ENCODE results near the gene TENT5C. TPM values are rescaled to one million over a fixed set of nuclear protein-coding genes. Genes with fewer than 3 reads are reported as not detected.

The TENT5C gene
- total RNA-seq, 2 donors from 2014 or later = 3.6 to 12.4 TPM

DNA sequence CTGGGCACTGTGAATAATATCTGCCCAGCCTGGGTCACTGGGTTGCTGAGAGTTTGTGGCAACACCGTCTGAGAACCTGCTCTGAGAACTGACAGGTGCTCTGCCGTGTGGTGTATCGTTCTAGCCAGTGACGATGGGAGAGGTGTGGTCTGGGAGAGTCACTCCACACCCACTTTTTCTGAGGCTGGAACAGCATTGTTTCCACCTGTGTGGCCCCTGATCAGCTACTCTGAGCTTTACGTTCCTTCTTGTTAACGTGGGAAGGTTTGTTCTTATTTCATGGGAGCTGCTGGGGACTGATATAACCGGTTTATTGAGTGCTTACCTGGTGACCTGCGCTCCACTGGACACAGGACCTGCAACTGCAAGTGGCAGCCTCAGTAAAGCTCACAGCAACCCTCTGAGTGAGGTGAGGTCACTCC lies 34.8 kb upstream of the TENT5C start:
- DNase-seq (ENCODE audit: low spot score) = no peak
- intact Hi-C loops (cut with DNase I) = no loop called here

DNA sequence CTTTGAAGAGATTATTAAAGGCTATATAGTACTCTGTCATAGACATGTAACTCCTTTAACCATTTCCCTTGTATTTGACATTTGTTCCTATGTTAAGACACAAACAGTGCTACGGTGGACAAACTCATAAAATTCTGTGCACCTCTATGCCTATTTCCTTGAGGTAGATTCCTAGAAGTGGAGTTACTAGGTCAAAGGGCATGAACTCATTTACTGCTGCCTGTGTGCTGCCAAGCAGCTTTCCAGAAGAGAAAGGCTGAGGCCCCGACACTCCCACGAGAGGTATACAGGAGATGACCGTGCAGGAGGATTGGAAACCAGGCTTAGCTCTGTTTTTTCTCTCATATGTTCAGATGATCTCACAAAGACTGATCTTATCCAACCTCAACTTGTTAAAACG lies 34.4 kb upstream of the TENT5C start:
- intact Hi-C loops (cut with DNase I) = no loop called here
- no peak for DNase-seq (ENCODE audit: low spot score)

DNA sequence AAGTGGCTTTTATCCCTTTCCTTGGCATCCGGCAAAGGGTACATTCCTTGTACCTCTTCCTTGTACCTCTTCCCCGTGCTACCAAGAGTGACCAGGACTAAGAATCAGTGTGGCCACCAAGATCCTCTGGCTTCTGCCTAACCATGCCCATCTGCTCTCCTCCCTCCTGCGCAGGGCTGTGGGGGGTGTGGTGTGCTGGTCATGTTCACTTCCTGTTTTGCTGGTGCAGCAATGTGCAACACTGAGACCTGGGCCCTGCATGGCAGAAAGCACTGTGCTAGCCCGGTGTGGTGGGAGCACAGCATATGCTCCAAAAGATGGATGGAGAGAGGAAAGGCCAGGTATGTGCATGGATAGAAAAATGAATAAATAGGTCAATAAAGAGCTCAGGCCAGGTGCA lies 33.3 kb upstream of the TENT5C start:
- intact Hi-C loops (cut with DNase I) = loop anchor here in 1 of 2 donors (1.0 kb wide), 1 partner anchor 17 kb away; no protein-coding TSS in a partner anchor
- no peak for DNase-seq (ENCODE audit: low spot score)

DNA sequence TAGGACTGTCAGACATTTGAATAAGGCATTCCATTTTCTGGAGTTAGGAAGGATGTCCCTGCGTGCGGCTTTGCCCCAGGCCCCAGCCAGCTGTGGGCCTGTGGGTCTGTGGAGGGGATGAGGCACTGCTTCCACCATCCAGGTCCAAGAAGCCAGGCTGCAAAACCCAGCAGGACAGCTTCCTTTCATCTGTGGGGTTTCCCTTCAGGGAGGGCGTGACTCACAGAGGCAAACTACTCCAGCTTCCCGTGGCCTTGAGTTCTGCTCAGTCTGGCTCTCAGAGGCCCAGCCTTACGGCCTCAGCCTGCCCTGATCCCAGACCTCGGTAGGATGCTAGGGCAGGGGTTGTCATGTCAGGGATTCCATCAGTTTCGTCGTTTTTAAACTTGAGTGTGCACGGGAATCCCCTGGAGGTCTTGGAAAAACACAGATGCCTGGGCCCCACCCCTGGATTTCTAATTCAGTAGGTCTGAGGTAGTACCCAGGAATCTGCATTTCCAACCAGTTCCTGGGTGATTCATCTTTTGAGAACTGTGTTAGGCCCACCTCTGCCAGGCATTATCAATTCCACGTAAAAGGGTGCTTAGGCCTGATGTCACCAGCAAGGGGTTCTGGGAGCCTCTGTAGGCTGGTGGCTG lies 32.3 kb upstream of the TENT5C start:
- intact Hi-C loops (cut with DNase I) = no loop called here
- no peak for DNase-seq (ENCODE audit: low spot score)

DNA sequence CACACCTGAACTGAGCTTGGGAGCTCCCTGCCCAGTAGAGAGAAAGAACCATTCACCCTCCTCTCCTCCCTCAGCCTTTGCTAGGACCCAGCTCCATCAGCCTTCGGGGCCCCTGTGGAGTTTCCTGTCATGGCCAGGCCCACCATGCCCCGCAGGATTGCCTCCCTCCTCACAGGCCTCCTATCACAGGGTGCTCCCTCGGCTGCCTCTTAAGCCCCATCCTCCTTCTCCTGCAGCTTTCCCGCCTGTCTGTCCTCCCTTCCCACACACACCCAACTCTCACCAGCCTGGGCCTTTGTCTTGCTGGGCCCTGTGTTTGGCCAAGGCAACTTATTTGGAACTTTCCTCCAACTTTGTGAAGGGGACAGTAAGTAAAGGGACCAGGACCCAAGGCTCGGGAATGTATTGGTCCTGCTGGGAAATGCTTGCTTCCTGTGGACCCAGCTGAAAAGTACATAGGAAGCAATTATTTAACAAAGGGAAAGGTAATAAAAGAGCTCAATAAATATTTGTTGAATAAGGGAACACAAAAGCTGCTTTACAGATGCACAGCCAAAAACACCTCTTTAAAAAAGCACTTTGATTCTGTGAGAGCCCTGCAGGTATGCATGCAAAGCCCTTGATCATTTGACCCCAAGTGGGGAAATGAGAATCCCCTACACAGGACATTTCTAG lies 31.6 kb upstream of the TENT5C start:
- DNase-seq (ENCODE audit: low spot score) = no peak
- intact Hi-C loops (cut with DNase I) = no loop called here

DNA sequence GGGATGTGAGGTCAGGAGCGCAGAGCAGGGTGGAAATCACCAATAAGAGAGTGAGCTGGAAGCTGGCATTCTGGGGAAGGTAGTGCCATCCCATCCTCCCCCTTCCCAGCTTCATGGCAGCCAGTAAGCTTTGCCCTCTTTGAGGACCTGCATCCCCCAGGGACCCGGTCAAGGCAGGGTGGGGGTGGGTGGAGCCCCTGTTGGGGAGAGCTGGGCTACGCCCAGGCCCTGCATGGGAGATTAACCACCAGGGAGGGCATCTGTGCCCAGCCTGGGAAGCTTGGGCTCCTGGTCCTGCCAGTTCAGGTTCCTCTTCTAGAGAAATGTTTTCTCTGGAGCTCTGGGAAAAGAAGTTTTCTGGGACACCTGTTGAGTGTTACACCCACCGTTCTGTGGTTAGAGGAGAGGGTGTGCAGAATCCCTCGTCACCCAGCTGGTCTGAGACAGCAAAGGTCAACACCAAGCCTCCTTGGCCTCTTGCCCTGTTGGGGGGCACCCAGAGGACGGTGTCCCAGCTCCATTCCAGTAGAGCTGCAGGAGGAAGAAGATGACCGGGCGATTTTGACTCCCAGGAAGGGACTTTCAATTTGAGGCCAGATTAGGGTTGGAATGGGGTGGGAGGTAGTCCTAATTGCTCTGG lies 30.1 kb upstream of the TENT5C start:
- intact Hi-C loops (cut with DNase I) = no loop called here

DNA sequence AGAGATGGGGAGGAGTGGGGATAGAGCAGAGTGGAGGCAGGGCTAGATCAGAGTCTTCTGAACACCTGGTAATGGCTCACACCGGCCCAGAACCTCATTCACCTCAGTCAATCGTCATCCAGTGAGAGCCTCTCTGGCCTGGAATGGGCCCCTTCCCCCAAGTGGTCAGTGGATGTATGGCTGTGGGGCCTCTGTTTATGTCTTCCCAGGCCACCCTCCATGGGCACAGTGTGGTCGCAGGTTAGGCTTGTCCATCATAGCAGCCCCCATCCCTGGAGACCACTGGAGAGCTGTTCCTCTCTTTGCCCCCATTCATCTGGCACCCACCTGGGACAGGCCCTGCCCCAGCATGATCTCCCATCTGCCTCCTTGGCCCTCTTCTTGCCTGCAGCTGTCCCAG lies 29.6 kb upstream of the TENT5C start:
- no peak for DNase-seq (ENCODE audit: low spot score)
- intact Hi-C loops (cut with DNase I) = no loop called here

More for the DNA sequence above, 30.1 kb upstream of the TENT5C start:
- DNase-seq (ENCODE audit: low spot score) = no peak

DNA sequence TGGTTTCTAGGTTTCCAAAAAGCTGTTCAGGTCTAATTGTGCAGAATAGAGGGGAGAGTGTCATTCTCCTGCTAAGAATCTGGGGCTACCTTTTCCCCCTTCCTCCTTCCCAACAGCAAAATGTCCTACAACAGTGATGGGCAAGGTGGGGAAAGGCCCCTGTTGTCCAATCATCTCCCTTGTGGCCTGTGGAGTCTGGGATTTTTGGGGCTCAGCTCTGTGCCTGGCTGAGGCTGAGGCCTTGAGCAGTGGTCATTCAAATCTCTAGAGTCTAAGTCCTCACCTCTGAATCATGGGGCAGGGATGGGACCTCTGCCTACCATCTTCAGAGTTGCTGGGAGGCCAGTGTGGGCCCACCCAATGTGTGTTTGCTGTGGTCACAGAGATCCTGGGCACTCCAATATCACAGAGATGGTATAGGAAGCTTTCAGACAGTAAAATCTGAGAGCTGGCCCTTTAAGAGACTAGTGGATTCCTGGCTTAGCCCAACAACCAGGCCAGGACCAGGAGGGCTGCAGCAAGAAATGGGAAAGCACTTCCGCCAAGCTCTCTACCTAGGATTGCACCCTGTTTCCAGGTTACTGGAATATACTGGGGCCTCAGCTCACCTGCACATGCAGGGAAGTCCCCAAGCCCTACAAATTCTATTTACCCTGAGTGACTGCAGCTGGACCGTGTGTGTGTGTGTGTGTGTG lies 28.5 kb upstream of the TENT5C start:
- no peak for DNase-seq (ENCODE audit: low spot score)
- intact Hi-C loops (cut with DNase I) = no loop called here

DNA sequence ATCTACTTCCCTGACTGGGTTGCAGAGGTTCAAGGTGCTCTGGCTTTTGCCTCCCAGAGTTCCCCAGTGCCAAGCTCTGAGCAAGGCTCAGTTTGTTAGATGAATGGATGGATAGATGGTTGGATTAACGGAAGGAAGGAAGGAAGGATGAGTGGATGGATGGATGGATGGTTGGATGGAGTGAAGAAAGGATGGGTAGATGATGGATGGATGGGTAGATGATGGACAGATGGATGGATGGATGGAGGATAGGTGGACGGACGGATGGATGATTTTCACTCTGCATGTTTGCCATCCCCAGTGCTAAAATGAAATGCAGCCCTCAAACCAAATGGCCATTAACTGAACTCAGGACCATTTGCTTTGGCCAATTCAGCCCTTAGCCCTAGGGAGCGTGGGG lies 27.4 kb upstream of the TENT5C start:
- intact Hi-C loops (cut with DNase I) = no loop called here
- DNase-seq (ENCODE audit: low spot score) = no peak

DNA sequence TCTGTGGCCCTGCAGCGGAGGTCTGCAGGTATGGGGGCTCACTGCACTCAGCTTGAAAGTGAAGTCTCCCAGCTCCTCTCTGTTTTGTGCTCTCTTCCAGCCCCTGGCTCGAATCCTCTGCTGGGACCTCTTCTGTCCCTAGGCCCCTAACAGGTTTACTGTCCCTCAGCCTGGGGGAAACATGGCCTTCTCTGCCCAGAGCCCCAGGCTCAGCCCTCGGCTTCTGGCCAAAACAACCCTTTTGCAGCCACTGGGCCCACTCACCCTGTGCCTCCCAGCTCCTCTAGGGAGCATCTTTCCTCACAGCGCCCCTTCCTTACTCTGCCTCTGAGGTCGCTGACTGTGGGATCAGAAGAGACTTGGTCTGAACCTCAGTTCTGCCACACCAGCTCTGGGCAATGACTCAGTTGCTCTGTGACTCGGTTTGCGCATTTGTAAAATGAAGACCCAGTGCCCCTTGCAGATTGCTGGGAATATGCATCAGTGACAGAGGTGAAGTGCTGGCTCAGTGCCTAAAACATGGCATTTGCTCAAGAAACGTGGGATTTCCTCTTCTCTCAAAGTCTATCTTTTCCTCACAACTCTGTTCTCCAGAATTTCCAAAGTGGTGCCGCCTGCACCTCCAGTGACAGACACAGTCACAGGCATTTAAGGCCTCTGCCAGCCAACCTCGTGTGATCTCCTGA lies 26.5 kb upstream of the TENT5C start:
- no peak for DNase-seq (ENCODE audit: low spot score)
- intact Hi-C loops (cut with DNase I) = no loop called here

DNA sequence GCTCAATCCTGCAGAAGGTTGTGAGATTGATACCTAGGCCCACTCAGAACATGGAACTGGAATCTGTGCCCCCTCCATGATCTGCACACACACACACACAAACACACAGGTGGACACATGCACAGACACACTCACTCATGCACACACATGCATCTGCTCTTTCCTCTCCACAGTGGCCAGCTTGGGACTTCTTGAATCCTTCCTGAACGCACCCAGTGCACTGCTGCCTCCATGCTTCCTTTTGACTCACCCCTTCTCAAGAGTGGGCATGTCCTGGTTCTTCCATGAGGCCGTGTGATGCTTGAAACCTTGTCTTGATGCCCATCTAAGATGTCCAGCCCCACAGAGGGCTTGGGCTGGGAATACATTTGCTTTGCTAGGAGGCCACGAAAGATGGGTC lies 25.4 kb upstream of the TENT5C start:
- no peak for DNase-seq (ENCODE audit: low spot score)
- intact Hi-C loops (cut with DNase I) = no loop called here

DNA sequence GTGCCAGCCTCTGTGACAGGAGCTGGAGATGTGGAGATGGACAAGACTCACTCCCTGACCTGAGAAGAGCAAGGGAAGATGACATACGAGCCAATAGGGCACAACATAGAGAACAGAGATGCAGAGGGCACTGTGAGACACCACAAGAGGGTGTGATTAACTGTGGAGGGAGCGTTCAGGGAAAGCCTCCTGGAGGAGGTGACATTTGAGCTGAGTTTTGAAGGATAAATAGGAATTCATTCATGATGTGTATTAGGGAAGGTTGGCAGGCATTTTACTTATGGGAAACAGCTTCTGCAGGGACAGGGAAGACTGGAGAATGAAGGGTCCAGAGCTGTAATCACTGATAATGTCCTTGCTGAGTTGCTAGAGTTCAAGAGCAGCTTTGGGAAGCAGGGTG lies 25.0 kb upstream of the TENT5C start:
- intact Hi-C loops (cut with DNase I) = no loop called here
- DNase-seq (ENCODE audit: low spot score) = no peak

DNA sequence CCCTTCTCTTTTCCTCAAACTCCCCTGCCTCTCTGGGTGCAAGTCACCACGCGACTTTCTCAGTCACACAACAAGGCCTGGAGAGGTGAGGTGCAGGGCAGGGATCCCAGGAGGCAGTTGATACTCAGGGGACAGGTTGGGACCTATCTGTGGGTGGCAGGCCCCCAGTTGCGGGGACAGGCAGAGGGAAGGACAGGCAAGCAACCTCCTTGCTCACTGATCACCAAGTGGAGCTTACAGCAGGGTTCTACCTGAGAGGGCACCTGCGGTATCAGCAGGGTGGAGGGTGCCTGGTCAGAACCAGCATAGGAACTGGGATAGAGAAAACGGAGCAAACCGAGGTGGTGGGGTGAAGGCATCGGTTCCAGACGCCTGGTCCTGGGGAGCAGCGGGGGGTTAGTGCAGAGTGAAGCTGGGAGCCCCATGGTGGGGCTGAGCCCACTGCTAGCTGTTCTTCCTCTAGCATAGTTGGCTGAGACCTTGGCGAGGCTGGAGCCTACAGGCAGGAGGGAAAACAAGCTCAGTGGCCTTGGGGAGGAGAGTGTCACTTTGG lies 24.4 kb upstream of the TENT5C start:
- intact Hi-C loops (cut with DNase I) = no loop called here
- DNase-seq (ENCODE audit: low spot score) = no peak

DNA sequence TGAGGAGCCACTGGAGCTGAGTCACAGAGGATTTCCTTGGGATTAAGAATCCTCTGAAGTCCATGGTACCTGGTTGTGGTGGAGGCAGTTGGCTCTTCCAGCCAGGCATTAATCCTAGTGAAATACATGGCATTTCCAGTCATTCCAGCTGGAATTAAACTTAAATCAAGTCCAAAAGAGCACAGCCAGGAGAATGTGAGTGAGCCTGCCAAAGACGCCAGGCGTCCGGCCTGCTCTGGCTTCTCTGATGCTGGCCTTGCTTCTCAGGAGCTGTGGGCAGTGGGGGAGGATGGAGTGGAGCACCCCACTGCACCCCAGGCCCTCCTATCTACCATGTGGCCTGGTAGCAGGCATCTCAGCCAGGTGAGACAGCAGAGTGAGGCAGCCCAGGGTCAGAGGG lies 23.4 kb upstream of the TENT5C start:
- no peak for DNase-seq (ENCODE audit: low spot score)
- intact Hi-C loops (cut with DNase I) = no loop called here

DNA sequence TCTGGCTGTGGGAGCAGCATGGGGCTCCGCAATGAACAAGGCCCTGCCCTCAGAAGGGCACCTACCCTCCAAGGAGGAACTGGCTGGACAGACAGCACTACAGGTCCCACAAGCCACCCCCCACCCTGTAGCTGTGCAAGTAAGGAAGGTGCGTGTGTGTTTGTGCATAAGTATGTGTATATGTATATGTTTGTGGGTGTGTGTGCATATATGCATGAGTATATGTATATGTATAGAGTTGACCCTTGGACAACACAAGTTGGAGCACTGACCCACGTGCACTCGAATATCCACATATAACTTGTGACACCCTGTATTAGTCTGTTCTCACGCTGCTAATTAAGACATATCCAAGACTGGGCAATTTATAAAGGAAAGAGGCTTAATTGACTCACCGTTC lies 22.6 kb upstream of the TENT5C start:
- DNase-seq (ENCODE audit: low spot score) = no peak
- intact Hi-C loops (cut with DNase I) = no loop called here

DNA sequence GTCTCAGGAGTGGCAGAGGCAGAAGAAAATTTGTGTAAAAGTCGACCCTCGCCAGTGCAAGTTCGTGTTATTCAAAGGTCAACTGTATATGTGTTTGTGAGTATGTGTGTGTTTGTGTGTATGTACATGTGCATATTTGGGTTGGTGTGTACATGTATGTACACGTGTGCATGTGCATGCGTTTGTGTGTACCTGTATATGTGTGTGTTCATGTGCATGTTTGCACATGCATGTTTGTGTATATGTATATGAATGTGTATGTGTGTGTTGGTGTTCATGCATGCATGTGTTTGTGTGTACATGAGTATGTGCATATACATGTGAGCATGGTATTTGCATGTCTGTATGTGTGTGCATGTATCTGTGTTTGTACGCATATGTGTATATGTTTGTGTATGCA lies 21.7 kb upstream of the TENT5C start:
- DNase-seq (ENCODE audit: low spot score) = no peak
- intact Hi-C loops (cut with DNase I) = no loop called here

DNA sequence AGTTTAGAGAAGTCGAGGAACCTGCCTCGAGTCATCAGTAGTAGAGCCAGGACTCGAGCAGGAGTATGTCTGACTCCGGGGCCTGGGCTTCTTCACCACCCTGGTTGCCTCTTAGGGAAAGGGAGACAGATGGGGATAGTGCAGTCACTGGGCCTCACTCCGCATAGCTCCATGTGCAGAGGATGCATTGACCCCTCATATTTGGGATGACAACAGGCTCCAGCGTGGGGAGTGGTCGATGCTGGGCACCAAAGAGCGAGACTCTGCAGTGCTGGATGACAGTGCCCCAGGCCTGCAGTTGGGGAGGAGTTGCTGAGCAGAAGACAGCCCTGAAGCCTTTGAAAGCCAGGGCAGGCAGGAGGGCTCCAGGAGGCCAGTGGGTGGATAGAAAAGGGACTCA lies 20.8 kb upstream of the TENT5C start:
- intact Hi-C loops (cut with DNase I) = loop anchor here in 1 of 2 donors (5.0 kb wide), 1 partner anchor 783 kb away; no protein-coding TSS in a partner anchor
- DNase-seq (ENCODE audit: low spot score) = peak; percentile 67

DNA sequence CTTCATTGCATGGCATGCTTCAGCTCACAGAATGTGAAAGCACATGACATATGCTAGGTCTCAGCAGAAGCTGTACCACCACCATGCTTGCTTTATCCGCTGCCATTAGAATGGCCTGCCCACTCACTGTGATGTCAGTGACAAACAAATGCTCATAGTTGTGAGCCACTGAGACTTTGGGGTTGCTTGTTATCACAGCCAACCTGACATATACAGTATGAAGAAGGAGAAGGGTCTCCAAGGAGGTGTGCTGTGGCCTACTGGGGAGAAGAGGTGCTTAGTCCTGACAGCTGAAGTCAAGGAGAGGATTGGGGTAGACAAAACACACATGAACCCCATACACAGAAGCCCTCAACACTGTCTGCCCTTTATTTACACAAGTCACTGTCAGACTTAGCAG lies 19.5 kb upstream of the TENT5C start:
- DNase-seq (ENCODE audit: low spot score) = peak; percentile 9
- intact Hi-C loops (cut with DNase I) = loop anchor here in 1 of 2 donors (5.0 kb wide), 1 partner anchor 784 kb away; no protein-coding TSS in a partner anchor

All from posterior vena cava (tissue), 2 donors.